Osteoblast (primary cell): ENCODE data around the gene PACSIN1. TPM values are rescaled to one million over a fixed set of nuclear protein-coding genes. Genes with fewer than 3 reads are reported as not detected.

Experiments used
- DNase-seq: peaks from one replicate; pipeline ENCODE4 v3.0.0; 2011; ENCODE audit warnings: low spot score, mixed read lengths; ENCODE audit not compliant: insufficient read length; ENCODE audit errors: missing footprints
- H2AFZ ChIP-seq: 2 replicates; pipeline ENCODE4 v1.6.0; 2011; ENCODE audit warnings: mild to moderate bottlenecking, low read length
- H3K27ac ChIP-seq: 2 replicates; pipeline ENCODE4 v1.5.1; 2011; ENCODE audit warnings: mild to moderate bottlenecking, low read depth, low read length, moderate library complexity
- H3K27me3 ChIP-seq: 2 replicates; pipeline ENCODE4 v1.6.0; 2012; ENCODE audit warnings: mild to moderate bottlenecking, control low read depth, inconsistent platforms, low read length, moderate library complexity; ENCODE audit not compliant: insufficient read depth
- H3K36me3 ChIP-seq: 2 replicates; pipeline ENCODE4 v1.5.1; 2011; ENCODE audit warnings: mild to moderate bottlenecking, low read length, control low read depth, moderate library complexity; ENCODE audit not compliant: insufficient read depth
- H3K4me1 ChIP-seq: 2 replicates; pipeline ENCODE4 v1.5.1; 2011; ENCODE audit warnings: mild to moderate bottlenecking, low read length, control low read depth, moderate library complexity; ENCODE audit not compliant: insufficient read depth
- H3K4me2 ChIP-seq: 2 replicates; pipeline ENCODE4 v1.6.0; 2011; ENCODE audit warnings: mild to moderate bottlenecking, low read length; ENCODE audit not compliant: insufficient read depth
- H3K4me3 ChIP-seq: fragments of 200-600 bp; sonication (generic); 3 replicates; pipeline ENCODE4 v1.5.1; 2012; ENCODE audit warnings: mild to moderate bottlenecking, low read length, inconsistent platforms; ENCODE audit not compliant: insufficient read depth
- H3K79me2 ChIP-seq: 2 replicates; pipeline ENCODE4 v1.6.0; 2012; ENCODE audit warnings: mild to moderate bottlenecking, low read length, control low read depth, inconsistent platforms; ENCODE audit not compliant: insufficient read depth
- H3K9me3 ChIP-seq: 2 replicates; pipeline ENCODE4 v1.5.1; 2011; ENCODE audit warnings: low read depth, low read length, control low read depth
- H4K20me1 ChIP-seq: 2 replicates; pipeline ENCODE4 v1.6.0; 2012; ENCODE audit warnings: mild to moderate bottlenecking, low read length, control low read depth; ENCODE audit not compliant: insufficient read depth
- CTCF ChIP-seq: IDR thresholded peaks from 2 replicates; pipeline ENCODE4 v1.5.1; 2011; ENCODE audit warnings: mild to moderate bottlenecking, low read depth, low read length, moderate library complexity; ENCODE audit errors: extremely low read depth
- total RNA-seq: library from RNA; depleted of rRNA; stranded (reverse); fragments of >200 nt; gene quantifications from 2 replicates; pipeline ENCODE4 v1.2.3, GENCODE V29; 2012

The PACSIN1 gene
- total RNA-seq, 1 donor, result not detected

- no peak for TF ChIP-seq CTCF
- Histone ChIP-seq H3K79me2 (no peaks in the 10 kb centered on the region), H3K4me1 (no peaks in the 10 kb centered on the region), H3K4me3 (no peak overlapping the region), H3K9me3 (no peaks in the 10 kb centered on the region), H3K4me2 (no peak overlapping the region), H2AFZ (no peak overlapping the region), H3K27ac (no peak overlapping the region), H4K20me1 (no peaks in the 10 kb centered on the region), H3K36me3 (no peaks in the 10 kb centered on the region), H3K27me3 (peaks cover 23% of the 10 kb centered on the region)
- DNase-seq, result no peak
Observed at GRCh38 chr6:34514112-34514511, 48.2 kb downstream of the PACSIN1 start.

DNA sequence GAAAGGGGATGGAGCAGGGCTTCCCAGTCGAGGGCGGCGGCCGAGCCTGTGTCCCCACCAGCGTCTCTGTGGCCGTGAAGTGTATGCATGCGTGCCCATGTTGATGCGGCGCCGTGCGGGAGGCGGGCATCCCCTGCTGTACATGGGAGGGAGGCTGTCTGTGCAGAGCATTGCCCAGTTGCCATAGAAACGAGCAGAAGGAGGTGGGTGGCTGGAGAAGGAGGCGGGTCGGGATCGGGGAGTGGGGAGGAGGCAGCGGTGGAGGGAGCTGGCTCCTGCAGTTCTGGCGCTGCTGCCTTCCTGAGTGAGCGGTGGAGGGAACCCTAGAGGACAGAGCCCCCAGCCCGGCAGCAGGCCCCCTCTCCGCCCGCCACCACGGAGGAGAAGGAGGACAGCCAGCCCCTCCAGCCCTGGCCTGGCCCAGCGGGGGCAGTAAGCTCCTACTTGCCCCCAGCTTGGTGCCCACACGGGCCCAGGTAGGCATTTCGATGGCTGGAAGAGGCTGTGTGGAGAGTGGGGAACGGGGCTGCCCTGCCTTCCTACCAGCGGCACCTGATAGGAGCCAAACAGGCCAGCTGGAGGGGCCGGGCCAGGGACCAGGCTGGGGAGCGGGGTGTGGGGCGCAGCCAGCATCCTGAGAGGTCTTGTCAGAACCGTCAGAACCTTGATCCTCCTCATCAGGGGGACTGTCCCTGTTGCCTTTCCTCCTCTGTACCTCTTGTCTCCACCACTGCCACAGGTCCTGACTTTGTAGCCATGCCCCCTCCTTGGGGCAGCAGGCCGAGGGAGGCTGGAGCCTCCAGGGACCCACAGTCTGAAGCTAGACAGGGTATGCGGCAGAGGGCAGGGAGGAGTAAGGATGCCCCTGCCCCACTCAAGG, 49.0 kb downstream of the PACSIN1 start:
- H2AFZ ChIP-seq, result no peak overlapping the region
- H4K20me1 ChIP-seq, result no peaks in the 10 kb centered on the region
- no peak overlapping the region for H3K4me3 ChIP-seq
- peaks cover 23% of the 10 kb centered on the region for H3K27me3 ChIP-seq
- TF ChIP-seq CTCF, result no peak
- peak; percentile 94 for DNase-seq
- H3K9me3 ChIP-seq, result no peaks in the 10 kb centered on the region
- H3K79me2 ChIP-seq, result no peaks in the 10 kb centered on the region
- no peak overlapping the region for H3K27ac ChIP-seq
- H3K36me3 ChIP-seq, result no peaks in the 10 kb centered on the region
- no peak overlapping the region for H3K4me2 ChIP-seq
- H3K4me1 ChIP-seq, result no peaks in the 10 kb centered on the region

DNA sequence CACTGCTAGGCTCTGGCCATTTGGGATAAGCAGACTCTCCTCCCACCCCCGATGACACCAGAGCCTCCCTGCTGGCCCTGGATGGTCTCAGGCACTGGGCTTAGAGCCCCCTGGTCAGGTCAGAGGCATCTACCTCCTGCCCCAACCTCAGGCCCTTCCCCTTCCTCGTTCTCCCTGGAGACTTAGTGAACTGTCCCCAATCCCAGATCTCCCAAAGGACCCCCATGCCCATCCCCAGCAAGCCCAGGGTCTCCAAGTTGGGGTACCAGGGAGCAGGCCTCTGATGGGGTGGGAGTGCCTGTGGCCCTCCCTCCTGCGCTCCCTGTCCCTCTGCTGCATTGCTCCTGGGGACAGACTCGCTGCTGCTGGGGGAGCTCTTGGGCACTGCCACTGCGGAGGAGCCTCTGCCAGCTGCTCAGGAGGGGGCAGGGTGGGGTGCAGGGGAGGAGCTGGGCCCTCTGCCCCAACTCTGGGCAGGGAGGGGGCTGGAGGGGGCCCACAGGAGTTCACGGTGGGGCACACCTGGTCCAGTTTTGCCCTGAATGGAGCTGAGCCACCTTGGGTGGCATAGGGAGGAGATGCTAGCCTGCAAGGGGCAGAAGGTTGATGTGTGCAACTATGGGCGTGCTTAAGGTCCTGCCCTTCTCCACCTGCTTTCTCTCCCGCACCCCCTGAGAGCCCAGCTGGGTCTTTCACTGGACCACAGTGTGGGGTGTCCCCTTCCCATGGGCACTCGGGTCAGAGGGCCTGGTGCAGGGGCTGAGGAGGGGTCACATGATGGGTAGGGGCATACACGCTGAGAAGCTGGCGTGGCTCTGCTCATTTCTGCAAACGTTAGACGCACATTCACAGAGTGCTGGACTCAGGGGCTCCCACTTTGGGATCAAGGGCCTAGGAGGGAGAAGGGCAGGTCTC, 49.9 kb downstream of the PACSIN1 start:
- H3K9me3 ChIP-seq, result no peaks in the 10 kb centered on the region
- peaks cover 23% of the 10 kb centered on the region for H3K27me3 ChIP-seq
- no peak for DNase-seq
- no peak overlapping the region for H3K4me3 ChIP-seq
- no peaks in the 10 kb centered on the region for H3K4me1 ChIP-seq
- TF ChIP-seq CTCF, result no peak
- H3K27ac ChIP-seq, result no peak overlapping the region
- no peaks in the 10 kb centered on the region for H3K36me3 ChIP-seq
- no peak overlapping the region for H2AFZ ChIP-seq
- no peaks in the 10 kb centered on the region for H3K79me2 ChIP-seq
- H4K20me1 ChIP-seq, result no peaks in the 10 kb centered on the region
- no peak overlapping the region for H3K4me2 ChIP-seq
